Omental fat pad (tissue), 4 donors: ENCODE measurements around the gene SEMA3B. TPM values are rescaled to one million over a fixed set of nuclear protein-coding genes. Genes with fewer than 3 reads are reported as not detected.
A peak's percentile ranks its signal among the peaks of the same experiment; 100 is the strongest.
"Not testable (repeated sequence)": the region's sequence is repeated elsewhere in the genome, so short reads cannot be mapped to it uniquely, and the experiment has no call there.

ENCODE experiments used
- ATAC-seq: fragments of 150-250 bp; one replicate; pipeline ENCODE4 v1.9.1; 2016; ENCODE audit warnings: mild to moderate bottlenecking, moderate library complexity; ENCODE audit not compliant: low FRiP score
- DNase-seq: peaks from one replicate; pipeline ENCODE4 v3.0.0-alpha.2; 2019; ENCODE audit warnings: low spot score
- total RNA-seq, 4 donors: library from RNA; depleted of rRNA; stranded (reverse); fragments of >200 nt; gene quantifications; one replicate each; pipeline ENCODE4 v1.1.0, GENCODE V29; 2016
- TF ChIP-seq, protein P1 (sequence below), 3 donors: fragments of 450-650 bp; IDR thresholded peaks; one replicate each; pipeline ENCODE4 v1.5.1; 2016 to 2017; ENCODE audit warnings: antibody characterized with exemption in 3 of 3, mild to moderate bottlenecking in 3 of 3, moderate library complexity in 2 of 3

The SEMA3B gene
- total RNA-seq, 4 donors from 2014 or later = 14.2 to 94.1 (median 45.4) TPM

DNA sequence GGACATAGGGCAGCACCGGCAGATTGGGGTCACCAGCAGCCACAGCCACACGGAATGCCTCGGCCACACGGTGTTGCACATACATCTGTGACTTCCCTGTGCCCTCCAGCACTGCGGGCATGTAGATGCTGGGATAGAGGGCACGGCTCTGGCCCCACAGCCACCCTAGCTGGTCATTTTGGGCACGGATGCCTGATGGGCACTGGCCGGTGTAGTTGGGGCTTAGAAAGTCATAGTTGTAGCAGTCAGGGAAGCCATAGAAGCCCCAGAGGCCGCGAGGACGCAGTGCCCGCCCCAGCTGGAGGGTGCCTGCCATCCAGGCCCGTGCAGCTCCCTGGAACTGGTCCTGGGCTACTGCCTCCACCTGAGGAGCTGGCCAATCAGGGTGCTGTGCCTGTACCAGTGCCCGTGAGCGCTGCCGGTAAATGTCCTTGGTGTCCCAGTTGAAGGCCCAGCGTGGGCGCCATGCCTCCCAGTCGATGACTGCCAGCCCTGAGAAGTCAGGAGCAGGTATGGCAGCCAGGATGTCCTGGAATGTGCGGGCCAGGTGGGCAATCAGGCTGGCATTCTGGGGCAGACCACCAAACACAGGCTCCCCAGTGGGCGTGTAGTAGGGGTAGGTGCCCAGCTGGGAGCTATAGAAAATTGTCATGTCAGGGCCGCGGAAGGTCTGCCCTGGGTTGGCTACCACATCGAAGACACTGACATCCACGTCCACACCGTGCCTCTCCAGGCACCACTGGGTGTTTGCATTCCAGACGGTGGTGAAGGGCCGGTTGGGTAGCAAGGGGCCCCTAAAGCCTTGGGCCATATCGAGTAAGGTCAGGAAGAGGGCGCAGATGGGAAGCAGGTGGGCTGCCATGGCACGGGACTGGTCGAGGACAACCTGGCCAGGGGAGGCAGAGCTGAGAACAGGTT lies 33.4 kb downstream of the SEMA3B start:
- TF ChIP-seq, protein P1, sequence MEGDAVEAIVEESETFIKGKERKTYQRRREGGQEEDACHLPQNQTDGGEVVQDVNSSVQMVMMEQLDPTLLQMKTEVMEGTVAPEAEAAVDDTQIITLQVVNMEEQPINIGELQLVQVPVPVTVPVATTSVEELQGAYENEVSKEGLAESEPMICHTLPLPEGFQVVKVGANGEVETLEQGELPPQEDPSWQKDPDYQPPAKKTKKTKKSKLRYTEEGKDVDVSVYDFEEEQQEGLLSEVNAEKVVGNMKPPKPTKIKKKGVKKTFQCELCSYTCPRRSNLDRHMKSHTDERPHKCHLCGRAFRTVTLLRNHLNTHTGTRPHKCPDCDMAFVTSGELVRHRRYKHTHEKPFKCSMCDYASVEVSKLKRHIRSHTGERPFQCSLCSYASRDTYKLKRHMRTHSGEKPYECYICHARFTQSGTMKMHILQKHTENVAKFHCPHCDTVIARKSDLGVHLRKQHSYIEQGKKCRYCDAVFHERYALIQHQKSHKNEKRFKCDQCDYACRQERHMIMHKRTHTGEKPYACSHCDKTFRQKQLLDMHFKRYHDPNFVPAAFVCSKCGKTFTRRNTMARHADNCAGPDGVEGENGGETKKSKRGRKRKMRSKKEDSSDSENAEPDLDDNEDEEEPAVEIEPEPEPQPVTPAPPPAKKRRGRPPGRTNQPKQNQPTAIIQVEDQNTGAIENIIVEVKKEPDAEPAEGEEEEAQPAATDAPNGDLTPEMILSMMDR (IDR thresholded peaks at IDR 0.05) = no peak
- ATAC-seq (no peak), DNase-seq (no peak)

DNA sequence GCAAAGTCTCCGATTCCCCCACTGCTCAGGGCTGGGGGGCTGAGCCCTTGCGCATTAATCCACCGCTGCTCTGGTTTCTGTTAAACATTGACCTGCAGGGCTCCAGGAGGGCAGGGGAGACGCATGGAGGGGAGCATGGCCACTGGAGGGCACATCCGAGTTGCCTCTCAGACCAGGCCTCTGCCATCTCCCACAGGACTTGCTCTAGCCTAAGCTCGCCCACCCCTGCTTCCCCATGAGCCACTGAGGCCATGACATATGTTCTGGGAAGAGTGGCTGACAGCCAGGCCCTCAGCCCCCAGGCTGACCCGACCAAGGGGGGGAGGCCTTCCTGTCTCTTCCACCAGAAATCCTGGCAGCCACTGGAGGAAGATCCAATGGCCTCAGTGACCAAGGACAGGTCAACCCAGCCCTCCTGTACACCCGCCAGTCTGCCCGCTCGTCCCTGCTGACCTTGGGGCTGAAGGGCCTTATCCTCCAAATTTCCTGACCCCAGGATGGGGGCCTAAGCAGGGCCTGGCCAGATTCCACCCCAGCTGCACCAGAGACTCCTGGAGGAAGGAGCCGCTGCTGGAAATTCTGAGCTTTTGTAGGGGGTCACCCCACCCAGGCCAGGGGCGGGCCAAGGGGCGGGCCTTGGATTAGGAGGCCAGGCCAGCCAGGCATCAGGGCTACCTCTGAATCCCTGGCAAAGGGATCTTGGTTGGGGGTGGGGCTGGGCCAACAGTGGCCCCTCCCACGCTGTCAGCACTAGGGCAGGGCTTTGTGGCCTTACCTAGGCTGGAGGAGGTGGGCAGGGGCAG lies 34.3 kb downstream of the SEMA3B start, which contains the start of gene HYAL1:
Gene HYAL1 (minus strand): TSS at position 562 of the 803 bp plus-strand sequence. CDS start 618 bp downstream, outside the sequence.
- ATAC-seq = no peak

DNA sequence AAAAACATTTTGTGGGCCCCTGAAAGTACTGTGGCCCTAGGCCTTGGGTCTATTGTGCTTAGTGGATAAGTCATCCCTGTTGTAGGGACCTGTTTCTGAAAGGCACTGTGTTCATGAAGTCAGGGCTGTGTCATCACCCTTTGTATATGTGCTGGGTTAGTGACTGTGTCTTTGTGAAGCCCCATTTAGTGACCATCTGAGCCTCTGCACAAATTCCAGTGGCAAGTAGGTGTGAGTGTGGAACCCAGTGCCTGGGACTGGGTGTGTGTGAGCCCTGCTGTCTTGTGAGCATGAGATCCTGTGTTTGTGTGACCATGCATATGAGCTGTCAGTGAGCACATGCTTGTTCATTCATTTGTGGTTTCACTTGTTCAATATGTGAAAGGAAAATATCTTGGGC lies 35.7 kb downstream of the SEMA3B start:
- no peak for DNase-seq
- no peak for ATAC-seq
- TF ChIP-seq, protein P1 (IDR thresholded peaks at IDR 0.05) = no peak

More for the DNA sequence above, 34.3 kb downstream of the SEMA3B start, which contains the start of gene HYAL1:
- DNase-seq = no peak
- TF ChIP-seq, protein P1 (IDR thresholded peaks at IDR 0.05) = no peak

DNA sequence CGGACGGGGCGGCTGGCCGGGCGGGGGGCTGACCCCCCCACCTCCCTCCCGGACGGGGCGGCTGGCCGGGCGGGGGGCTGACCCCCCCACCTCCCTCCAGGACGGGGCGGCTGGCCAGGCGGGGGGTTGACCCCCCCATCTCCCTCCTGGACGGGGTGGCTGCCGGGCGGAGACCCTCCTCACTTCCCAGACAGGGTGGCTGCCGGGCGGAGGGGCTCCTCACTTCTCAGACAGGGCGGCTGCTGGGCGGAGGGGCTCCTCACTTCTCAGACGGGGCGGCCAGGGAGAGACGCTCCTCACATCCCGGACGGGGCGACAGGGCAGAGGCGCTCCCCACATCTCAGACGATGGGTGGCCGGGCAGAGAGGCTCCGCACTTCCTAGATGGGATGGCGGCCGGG lies 43.1 kb downstream of the SEMA3B start:
- not testable (repeated sequence) for DNase-seq, ATAC-seq

DNA sequence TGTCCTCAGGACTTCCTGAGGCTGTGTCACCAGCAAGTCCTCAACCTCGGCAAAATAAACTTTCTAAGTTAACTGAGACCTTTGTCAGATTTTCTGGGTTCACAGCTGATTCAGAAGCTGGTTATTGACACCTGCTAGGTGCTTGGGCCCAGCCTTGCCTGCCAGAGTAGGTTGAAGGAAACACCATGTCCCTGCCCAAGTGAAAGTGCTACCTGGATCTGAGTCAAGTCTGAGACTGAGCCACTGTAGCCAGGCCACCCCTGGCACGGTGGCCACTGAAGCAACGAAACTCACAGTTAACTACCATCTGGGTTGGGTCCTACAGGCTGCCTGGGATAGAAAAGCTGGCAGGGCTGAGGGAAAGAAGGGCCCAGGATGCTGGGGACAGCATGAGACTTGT lies 45.4 kb downstream of the SEMA3B start:
- DNase-seq (no peak), ATAC-seq (no peak)
- TF ChIP-seq, protein P1 (IDR thresholded peaks at IDR 0.05) = no peak

DNA sequence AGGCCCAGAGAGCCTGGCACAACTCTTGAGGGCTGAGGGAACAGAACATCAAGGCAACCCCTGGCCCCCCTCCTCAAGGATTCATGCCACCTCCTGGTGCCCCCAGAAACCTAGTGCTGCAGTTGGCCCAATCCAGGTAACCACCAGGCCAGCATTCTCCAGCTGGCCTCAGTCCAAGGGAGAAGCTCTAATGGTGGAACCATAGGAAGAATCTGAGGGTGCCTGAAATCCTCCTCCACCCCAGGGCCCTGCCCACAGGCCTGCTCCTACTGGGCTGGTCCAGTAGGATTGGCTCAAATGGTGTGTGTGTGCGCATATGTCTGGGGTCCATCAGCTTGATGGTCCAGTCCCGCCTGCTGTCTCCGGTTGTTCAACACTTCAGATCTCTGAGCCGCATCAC lies 45.9 kb downstream of the SEMA3B start:
- TF ChIP-seq, protein P1 (IDR thresholded peaks at IDR 0.05) = no peak
- ATAC-seq (no peak), DNase-seq (no peak)

DNA sequence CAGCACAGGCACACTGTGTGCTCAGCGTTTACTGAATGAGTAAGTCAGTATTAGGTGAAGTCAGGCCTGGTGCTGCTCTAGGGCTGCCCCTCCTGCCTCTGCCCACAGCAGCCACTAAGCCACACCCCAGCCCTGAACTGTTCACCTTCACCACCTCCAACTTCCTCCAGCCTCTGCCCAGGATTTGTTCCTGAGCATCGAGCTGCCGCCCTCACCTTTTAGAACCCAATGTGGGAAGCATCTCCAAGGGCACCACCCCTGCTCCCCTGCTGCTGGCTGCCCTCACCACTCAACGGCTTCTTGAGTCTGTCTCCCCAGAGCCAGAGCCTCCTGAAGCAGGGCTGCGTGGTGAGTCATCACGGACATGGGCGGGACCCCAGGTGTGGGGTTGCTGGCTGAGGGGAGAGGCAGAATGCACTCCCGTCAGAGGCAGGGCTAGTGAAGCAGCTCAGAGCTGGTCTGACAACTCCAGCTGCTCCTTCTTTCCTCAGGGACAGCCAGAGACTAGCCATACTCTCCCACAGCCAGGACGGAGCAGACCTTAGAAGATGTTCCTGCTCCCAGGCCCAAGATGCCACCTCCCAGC lies 47.8 kb downstream of the SEMA3B start:
- TF ChIP-seq, protein P1 (IDR thresholded peaks at IDR 0.05) = no peak
- ATAC-seq = peak; percentile 70
- DNase-seq = no peak
